SK-N-MC (cell line): Measurements from ENCODE around the gene TSPY9.
"Not testable (repeated sequence)": the region's sequence is repeated elsewhere in the genome, so short reads cannot be mapped to it uniquely, and the experiment has no call there.

Experiments used
- EZH2 ChIP-seq: fragments of 200-600 bp; sonication (generic); IDR thresholded peaks from one replicate; pipeline ENCODE4 v1.6.1; 2017; ENCODE audit warnings: antibody characterized with exemption
- FOXP2 ChIP-seq: optimal IDR thresholded peaks from 2 replicates; pipeline ENCODE3; 2011; ENCODE audit warnings: mild to moderate bottlenecking, moderate library complexity; ENCODE audit not compliant: insufficient read depth; ENCODE audit errors: extremely low read length, control extremely low read depth

DNA sequence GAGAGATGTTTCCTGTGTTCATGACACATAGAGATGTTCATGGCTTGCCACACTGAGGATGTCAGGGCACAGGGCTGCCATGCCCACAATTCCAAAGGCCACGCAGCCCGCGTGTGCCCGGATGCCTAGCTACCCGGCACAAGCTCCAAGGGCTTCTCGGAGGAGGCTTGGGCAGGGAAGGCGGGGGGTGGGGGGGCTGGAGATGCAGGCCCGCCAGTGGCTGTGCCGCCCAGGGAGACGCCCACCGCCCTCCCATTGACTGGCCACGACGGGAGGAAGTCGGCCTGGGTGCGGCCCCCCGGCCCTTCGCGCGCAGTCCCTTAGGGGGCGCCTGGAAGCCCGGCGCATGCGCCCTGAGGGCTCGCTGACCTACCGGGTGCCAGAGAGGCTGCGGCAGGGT lies at the start of gene TSPY9:
- not testable (repeated sequence) for TF ChIP-seq FOXP2, EZH2
